HepG2 (cell line): ENCODE measurements around the gene TIRAP. TPM values are rescaled to one million over a fixed set of nuclear protein-coding genes. Genes with fewer than 3 reads are reported as not detected.

Experiments
- ATAC-seq: fragments of 200-7000 bp; cut with Tn5 transposase; 3 replicates; pipeline ENCODE4 v1.9.1; 2020; ENCODE audit warnings: mild to moderate bottlenecking, moderate library complexity
- BruUV-seq: library from RNA; stranded (reverse); fragments of 400-500 nt; replicated peaks from 2 replicates; lab custom pipeline; 2021; lab: Mats Ljungman, UMichigan
- CTCF ChIA-PET: fragments of 300-600 bp; formaldehyde crosslinking; extraction: SDS; loops from one replicate; lab custom pipeline; 2021; ENCODE audit warnings: low total read pairs, inconsistent platforms, low intra/inter-chr PET ratio; lab: Yijun Ruan, JAX
- POLR2A ChIA-PET: fragments of 350-600 bp; sonication (Branson Sonifier 250); formaldehyde crosslinking; loops from one replicate; lab custom pipeline; 2020; ENCODE audit warnings: antibody characterized with exemption, inconsistent platforms; lab: Yijun Ruan, JAX
- DNase-seq: peaks from one replicate; pipeline ENCODE4 v3.0.0-alpha.2; 2015; ENCODE audit warnings: low spot score
- FAIRE-seq: peaks from 3 replicates; lab custom pipeline; 2011; peaks lifted over from hg19 to GRCh38; lab: Jason Lieb, UNC
- H2AFZ ChIP-seq: one replicate; pipeline ENCODE4 v1.6.1; 2011; ENCODE audit warnings: low read length, inconsistent platforms
- H3K27ac ChIP-seq: fragments of 300-600 bp; 3 replicates; pipeline ENCODE4 v1.8.0; 2011; ENCODE audit warnings: mixed run types, mild to moderate bottlenecking, mixed read lengths, low read length, inconsistent platforms; ENCODE audit not compliant: insufficient read depth; ENCODE audit errors: extremely low read length
- H3K27me3 ChIP-seq, 2 experiments: fragments of 200-600 bp in 1 of 2; 2 replicates in 1 of 2; 3 replicates in 1 of 2; pipeline versions ENCODE4 v1.6.0 to v1.8.0; 2011; ENCODE audit warnings: low read length in 2 of 2, mild to moderate bottlenecking in 2 of 2, moderate library complexity in 2 of 2, inconsistent platforms in 1 of 2; ENCODE audit not compliant: insufficient read depth in 2 of 2, control insufficient read depth in 1 of 2
- H3K36me3 ChIP-seq, 2 experiments: fragments of 200-600 bp in 1 of 2; replicated peaks in 1 of 2; 2 replicates in 1 of 2; 3 replicates in 1 of 2; pipeline versions ENCODE4 v1.5.1 to v1.8.0; 2011; ENCODE audit warnings: low read length in 2 of 2, inconsistent platforms in 1 of 2; ENCODE audit not compliant: insufficient read depth in 2 of 2, control insufficient read depth in 1 of 2
- H3K4me1 ChIP-seq: 2 replicates; pipeline ENCODE4 v1.5.1; 2012; ENCODE audit warnings: low read length, inconsistent platforms; ENCODE audit not compliant: insufficient read depth
- H3K4me2 ChIP-seq: 2 replicates; pipeline ENCODE4 v1.6.0; 2011; ENCODE audit warnings: low read depth, low read length, inconsistent platforms
- H3K4me3 ChIP-seq, 3 experiments: fragments of 200-600 bp in 1 of 3; sonication (generic), shearing (Covaris generic) in 1 of 3; replicated peaks in 1 of 3; 2 replicates each; pipeline ENCODE4 v1.5.1; 2011 to 2016; ENCODE audit warnings: low read length in 3 of 3, inconsistent platforms in 2 of 3, low read depth in 2 of 3, mild to moderate bottlenecking in 2 of 3, control low read depth in 1 of 3, mixed read lengths in 1 of 3; ENCODE audit not compliant: insufficient read depth in 1 of 3
- H3K79me2 ChIP-seq: one replicate; pipeline ENCODE4 v1.6.1; 2011; ENCODE audit warnings: low read length, inconsistent platforms; ENCODE audit not compliant: insufficient read depth
- H3K9ac ChIP-seq: 2 replicates; pipeline ENCODE4 v1.6.0; 2011; ENCODE audit warnings: mild to moderate bottlenecking, low read depth, low read length, inconsistent platforms; ENCODE audit not compliant: insufficient read depth
- H3K9me3 ChIP-seq: 2 replicates; pipeline ENCODE4 v1.5.1; 2012; ENCODE audit warnings: mild to moderate bottlenecking, low read length
- H4K20me1 ChIP-seq: 2 replicates; pipeline ENCODE4 v1.6.0; 2011; ENCODE audit warnings: inconsistent platforms, mild to moderate bottlenecking, low read length, moderate library complexity; ENCODE audit not compliant: insufficient read depth
- BCL3 ChIP-seq: sonication (generic); formaldehyde crosslinking; IDR thresholded peaks from 2 replicates; pipeline ENCODE4 v1.5.1; 2020; ENCODE audit warnings: mild to moderate bottlenecking, missing genetic modification reagents, moderate library complexity
- BRD4 ChIP-seq: sonication (generic); formaldehyde crosslinking; IDR thresholded peaks from 2 replicates; pipeline ENCODE4 v1.4.0; 2020; ENCODE audit warnings: missing genetic modification reagents
- EHMT2 ChIP-seq: fragments of 200-600 bp; sonication (generic); IDR thresholded peaks from 2 replicates; pipeline ENCODE4 v1.7.0; 2017; ENCODE audit warnings: antibody characterized with exemption, low read depth, low read length, borderline replicate concordance
- ELK4 ChIP-seq: sonication (generic); formaldehyde crosslinking; IDR thresholded peaks from 2 replicates; pipeline ENCODE4 v1.9.0; 2021; ENCODE audit warnings: missing genetic modification reagents, borderline replicate concordance
- FOXC1 ChIP-seq: sonication (generic); formaldehyde crosslinking; IDR thresholded peaks from 2 replicates; pipeline ENCODE4 v1.8.0; 2022; ENCODE audit warnings: mild to moderate bottlenecking, missing genetic modification reagents, borderline replicate concordance
- HNRNPK ChIP-seq: fragments of 200-400 bp; formaldehyde crosslinking; IDR thresholded peaks from 2 replicates; pipeline ENCODE4 v1.6.1; 2018; ENCODE audit warnings: low read length, low read depth, moderate library complexity, mild to moderate bottlenecking; ENCODE audit not compliant: poor library complexity, severe bottlenecking
- RFXAP ChIP-seq: sonication (generic); formaldehyde crosslinking; IDR thresholded peaks from 2 replicates; pipeline ENCODE4 v1.4.0; 2020; ENCODE audit warnings: missing genetic modification reagents, borderline replicate concordance
- SOX13 ChIP-seq, 3 experiments: fragments of 450-650 bp in 1 of 3; sonication (generic) in 1 of 3; formaldehyde crosslinking in 1 of 3; IDR thresholded peaks in 2 of 3; conservative IDR thresholded peaks in 1 of 3; 2 replicates each; pipeline versions ENCODE4 v1.5.0 to v1.6.1; 2016 to 2020; ENCODE audit warnings: antibody characterized with exemption in 1 of 3, mild to moderate bottlenecking in 1 of 3, missing compliant biosample characterization in 1 of 3, missing genetic modification reagents in 1 of 3, moderate library complexity in 1 of 3
- THAP8 ChIP-seq: sonication (generic); formaldehyde crosslinking; IDR thresholded peaks from 2 replicates; pipeline ENCODE4 v1.5.1; 2020; ENCODE audit warnings: missing genetic modification reagents, mild to moderate bottlenecking, borderline replicate concordance
- TRIM24 ChIP-seq: sonication (generic); formaldehyde crosslinking; IDR thresholded peaks from 2 replicates; pipeline ENCODE4 v1.8.0; 2022; ENCODE audit warnings: mild to moderate bottlenecking, missing genetic modification reagents
- ZMAT5 ChIP-seq: sonication (generic); formaldehyde crosslinking; IDR thresholded peaks from 2 replicates; pipeline ENCODE4 v1.5.0; 2020; ENCODE audit warnings: mild to moderate bottlenecking, low read depth, missing genetic modification reagents, borderline replicate concordance
- ZNF136 ChIP-seq: sonication (generic); formaldehyde crosslinking; IDR thresholded peaks from 2 replicates; pipeline ENCODE4 v1.8.1; 2022; ENCODE audit warnings: low read depth, mild to moderate bottlenecking, moderate library complexity, missing genetic modification reagents
- ZNF17 ChIP-seq: sonication (generic); formaldehyde crosslinking; IDR thresholded peaks from 2 replicates; pipeline ENCODE4 v1.5.0; 2020; ENCODE audit warnings: mild to moderate bottlenecking, missing genetic modification reagents
- ZNF468 ChIP-seq: sonication (generic); formaldehyde crosslinking; IDR thresholded peaks from 2 replicates; pipeline ENCODE4 v1.8.0; 2022; ENCODE audit warnings: mild to moderate bottlenecking, moderate library complexity, missing genetic modification reagents
- ZNF577 ChIP-seq: sonication (generic); formaldehyde crosslinking; IDR thresholded peaks from 2 replicates; pipeline ENCODE4 v1.4.0; 2020; ENCODE audit warnings: mild to moderate bottlenecking, low read depth, missing genetic modification reagents, borderline replicate concordance
- WGBS: methylation state at CpG from one replicate; pipeline ENCODE4 v1.1.6; 2017; ENCODE audit warnings: low lambda C conversion rate; 5-methylcytosine and 5-hydroxymethylcytosine counted together
- in situ Hi-C: cut with HindIII; loops from 2 replicates; pipeline ENCODE4 v1.10.0; 2017; ENCODE audit warnings: low pct_unique_long_range_greater_than_20kb; ENCODE audit not compliant: extremely low pct_ligation_motif_present
- intact Hi-C: fragments of 100-400 bp; cut with micrococcal nuclease; formaldehyde crosslinking; loops from one replicate; pipeline ENCODE4 v1.10.0; 2022; ENCODE audit not compliant: unreplicated experiment
- polyA plus RNA-seq, 8 experiments: library from polyadenylated mRNA; depleted of rRNA in 3 of 8; stranded (reverse) in 7 of 8; unstranded in 1 of 8; fragments of >200 nt; fragmentation: Illumina TruSeq in 4 of 8; extraction: Trizol in 4 of 8; gene quantifications; 2 replicates each; pipeline versions ENCODE4 v1.2.1 to v1.2.3, GENCODE V29; 2011 to 2016; ENCODE audit warnings: low read depth in 4 of 8, missing spikeins in 1 of 8, mixed read lengths in 1 of 8; ENCODE audit not compliant: insufficient read depth in 1 of 8
- total RNA-seq, 5 experiments: library from RNA; depleted of rRNA; stranded (reverse); fragments of >200 nt; fragmentation: Illumina TruSeq; extraction: Trizol; gene quantifications; 2 replicates each; pipeline ENCODE4 v1.2.3, GENCODE V29; 2016; ENCODE audit warnings: low read depth in 1 of 5
- TF ChIP-seq, protein P1 (sequence below): sonication (generic); formaldehyde crosslinking; IDR thresholded peaks from 2 replicates; pipeline ENCODE4 v1.4.0; 2020; ENCODE audit warnings: missing genetic modification reagents, borderline replicate concordance

Gene TIRAP
- total and polyA plus RNA-seq, 2 of the 13 experiments (the other 11 are each of a cell fraction or from before 2014, with no cell fraction given) = 5.4 to 5.7 TPM

DNA sequence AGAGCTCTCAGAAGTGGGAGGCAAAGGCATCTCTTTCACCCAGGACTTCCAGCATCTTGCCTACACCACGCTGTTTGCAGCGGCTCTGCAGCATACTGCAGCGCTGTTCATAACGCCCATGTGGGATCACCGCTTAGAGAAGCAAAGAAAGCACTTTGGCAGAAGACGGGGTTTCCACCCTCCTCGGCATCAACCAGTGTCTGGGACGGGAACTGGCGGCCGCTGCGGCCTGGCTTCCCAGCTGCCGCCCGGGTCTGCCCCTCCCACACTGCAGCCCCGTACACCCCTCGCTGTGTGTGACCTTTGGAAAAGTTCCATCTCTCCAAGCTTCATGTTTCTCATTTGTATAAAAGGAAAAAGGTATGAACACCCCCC lies 545 bp upstream of the TIRAP start (continued):
- TF ChIP-seq EHMT2 (no peak), RFXAP (CRISPR knock-in tag) (no peak), ELK4 (CRISPR knock-in tag) (no peak), ZNF136 (CRISPR knock-in tag) (0 out of 2 replicates have a peak, but pooled peaks have one; percentile 33), FOXC1 (CRISPR knock-in tag) (no peak), ZNF468 (CRISPR knock-in tag) (no peak)

GRCh38 chr11:126284829-126285228 lies 1.9 kb downstream of the TIRAP start:
- peak overlapping the region; percentile 96; the same call in 1 of the 2 replicates for H3K4me2 ChIP-seq
- DNase-seq (peak; percentile 61), ATAC-seq (no peak), FAIRE-seq (no peak)
- 0 out of 5 replicates have a peak, but pooled peaks cover 0 to 4% of the 10 kb centered on the region in 2 experiments for H3K36me3 ChIP-seq
- peaks cover 29% of the 10 kb centered on the region for H3K4me1 ChIP-seq
- H3K4me3 ChIP-seq = no peak overlapping the region
- H3K9ac ChIP-seq = no peak overlapping the region
- POLR2A ChIA-PET = no interaction called here
- no peaks in the 10 kb centered on the region for H3K27me3 ChIP-seq
- WGBS = 92% methylated on average over 6 of the region's 6 CpGs
- peaks cover 10% of the 10 kb centered on the region for H3K79me2 ChIP-seq
- no peaks in the 10 kb centered on the region for H3K9me3 ChIP-seq
- intact Hi-C loops (no loop called here), in situ Hi-C loops (no loop called here)
- BruUV-seq = no TSS peak
- no peaks in the 10 kb centered on the region for H4K20me1 ChIP-seq
- CTCF ChIA-PET = no interaction called here
- no peak overlapping the region for H2AFZ ChIP-seq
- H3K27ac ChIP-seq = no peak overlapping the region
- TF ChIP-seq ZNF17 (no peak), ZNF577 (CRISPR knock-in tag) (no peak), BRD4 (CRISPR knock-in tag) (no peak), ZMAT5 (CRISPR knock-in tag) (no peak), SOX13 (IDR thresholded peaks at IDR 0.05) (no peak), SOX13 (CRISPR knock-in tag; conservative IDR thresholded peaks at IDR 0.05 in 1 of 2, IDR thresholded peaks at IDR 0.05 in 1 of 2) (no peak), BCL3 (no peak), TRIM24 (CRISPR knock-in tag) (no peak), HNRNPK (no peak), THAP8 (CRISPR knock-in tag) (no peak)
- TF ChIP-seq, protein P1, sequence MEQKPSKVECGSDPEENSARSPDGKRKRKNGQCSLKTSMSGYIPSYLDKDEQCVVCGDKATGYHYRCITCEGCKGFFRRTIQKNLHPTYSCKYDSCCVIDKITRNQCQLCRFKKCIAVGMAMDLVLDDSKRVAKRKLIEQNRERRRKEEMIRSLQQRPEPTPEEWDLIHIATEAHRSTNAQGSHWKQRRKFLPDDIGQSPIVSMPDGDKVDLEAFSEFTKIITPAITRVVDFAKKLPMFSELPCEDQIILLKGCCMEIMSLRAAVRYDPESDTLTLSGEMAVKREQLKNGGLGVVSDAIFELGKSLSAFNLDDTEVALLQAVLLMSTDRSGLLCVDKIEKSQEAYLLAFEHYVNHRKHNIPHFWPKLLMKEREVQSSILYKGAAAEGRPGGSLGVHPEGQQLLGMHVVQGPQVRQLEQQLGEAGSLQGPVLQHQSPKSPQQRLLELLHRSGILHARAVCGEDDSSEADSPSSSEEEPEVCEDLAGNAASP (CRISPR knock-in tag) = no peak
